Fibroblast of skin of left quadriceps (primary cell): ENCODE data around the gene ZGLP1.
"Not testable (repeated sequence)": the region's sequence is repeated elsewhere in the genome, so short reads cannot be mapped to it uniquely, and the experiment has no call there.

Experiments
- DNase-seq, 2 experiments: peaks; one replicate each; pipeline ENCODE4 v3.0.0-alpha.2; 2013; ENCODE audit warnings: low read depth in 2 of 2

Gene ZGLP1

GRCh38 chr19:10309423-10309822, at the start of gene ZGLP1:
Gene ZGLP1 (minus strand): TSS chr19:10309815.
- no peak for DNase-seq

GRCh38 chr19:10356431-10356830, 46.8 kb upstream of the ZGLP1 start:
- no peak for DNase-seq

GRCh38 chr19:10353793-10354391, 44.3 kb upstream of the ZGLP1 start:
- DNase-seq = no peak

- DNase-seq = no peak
Measured at GRCh38 chr19:10352764-10353671, 43.4 kb upstream of the ZGLP1 start.

GRCh38 chr19:10346509-10346908, 36.9 kb upstream of the ZGLP1 start:
- DNase-seq = no peak

GRCh38 chr19:10344780-10345179, 35.2 kb upstream of the ZGLP1 start:
- DNase-seq = no peak

GRCh38 chr19:10343495-10343894, 33.9 kb upstream of the ZGLP1 start:
- DNase-seq = no peak

GRCh38 chr19:10339977-10340376, 30.4 kb upstream of the ZGLP1 start:
- no peak for DNase-seq

GRCh38 chr19:10339380-10339960, 29.9 kb upstream of the ZGLP1 start, which contains the start of gene ICAM3:
Gene ICAM3 (minus strand): TSS chr19:10339624. CDS start chr19:10339614, 10 bp downstream.
- DNase-seq = no peak

- DNase-seq = no peak
Measured at GRCh38 chr19:10338940-10339339, 29.3 kb upstream of the ZGLP1 start.

GRCh38 chr19:10336725-10337124, 27.1 kb upstream of the ZGLP1 start:
- DNase-seq = not testable (repeated sequence)

GRCh38 chr19:10335352-10335985, 25.9 kb upstream of the ZGLP1 start:
- no peak for DNase-seq

GRCh38 chr19:10334588-10335351, 25.2 kb upstream of the ZGLP1 start:
- DNase-seq = peak; percentile 68 to 70

GRCh38 chr19:10333758-10334587, 24.4 kb upstream of the ZGLP1 start:
- DNase-seq = no peak

GRCh38 chr19:10332965-10333757, 23.5 kb upstream of the ZGLP1 start, which contains the start of gene RAVER1:
Gene RAVER1 (minus strand): TSS chr19:10333529. CDS start chr19:10333507, 22 bp downstream.
- peak; percentile 94 for DNase-seq

- DNase-seq = no peak
Measured at GRCh38 chr19:10332158-10332964, 22.7 kb upstream of the ZGLP1 start.

GRCh38 chr19:10329555-10329954, 19.9 kb upstream of the ZGLP1 start:
- no peak for DNase-seq

GRCh38 chr19:10328558-10329429, 19.2 kb upstream of the ZGLP1 start:
- DNase-seq = no peak
